Osteoblast (primary cell): ENCODE data around the gene CTCF. TPM values are rescaled to one million over a fixed set of nuclear protein-coding genes. Genes with fewer than 3 reads are reported as not detected.

Source experiments
- DNase-seq: peaks from one replicate; pipeline ENCODE4 v3.0.0; 2011; ENCODE audit warnings: low spot score, mixed read lengths; ENCODE audit not compliant: insufficient read length; ENCODE audit errors: missing footprints
- H2AFZ ChIP-seq: 2 replicates; pipeline ENCODE4 v1.6.0; 2011; ENCODE audit warnings: mild to moderate bottlenecking, low read length
- H3K27ac ChIP-seq: 2 replicates; pipeline ENCODE4 v1.5.1; 2011; ENCODE audit warnings: mild to moderate bottlenecking, low read depth, low read length, moderate library complexity
- H3K27me3 ChIP-seq: 2 replicates; pipeline ENCODE4 v1.6.0; 2012; ENCODE audit warnings: mild to moderate bottlenecking, control low read depth, inconsistent platforms, low read length, moderate library complexity; ENCODE audit not compliant: insufficient read depth
- H3K36me3 ChIP-seq: 2 replicates; pipeline ENCODE4 v1.5.1; 2011; ENCODE audit warnings: mild to moderate bottlenecking, low read length, control low read depth, moderate library complexity; ENCODE audit not compliant: insufficient read depth
- H3K4me1 ChIP-seq: 2 replicates; pipeline ENCODE4 v1.5.1; 2011; ENCODE audit warnings: mild to moderate bottlenecking, low read length, control low read depth, moderate library complexity; ENCODE audit not compliant: insufficient read depth
- H3K4me2 ChIP-seq: 2 replicates; pipeline ENCODE4 v1.6.0; 2011; ENCODE audit warnings: mild to moderate bottlenecking, low read length; ENCODE audit not compliant: insufficient read depth
- H3K4me3 ChIP-seq: fragments of 200-600 bp; sonication (generic); 3 replicates; pipeline ENCODE4 v1.5.1; 2012; ENCODE audit warnings: mild to moderate bottlenecking, low read length, inconsistent platforms; ENCODE audit not compliant: insufficient read depth
- H3K79me2 ChIP-seq: 2 replicates; pipeline ENCODE4 v1.6.0; 2012; ENCODE audit warnings: mild to moderate bottlenecking, low read length, control low read depth, inconsistent platforms; ENCODE audit not compliant: insufficient read depth
- H3K9me3 ChIP-seq: 2 replicates; pipeline ENCODE4 v1.5.1; 2011; ENCODE audit warnings: low read depth, low read length, control low read depth
- H4K20me1 ChIP-seq: 2 replicates; pipeline ENCODE4 v1.6.0; 2012; ENCODE audit warnings: mild to moderate bottlenecking, low read length, control low read depth; ENCODE audit not compliant: insufficient read depth
- total RNA-seq: library from RNA; depleted of rRNA; stranded (reverse); fragments of >200 nt; gene quantifications from 2 replicates; pipeline ENCODE4 v1.2.3, GENCODE V29; 2012
- TF ChIP-seq, protein P1 (sequence below): IDR thresholded peaks from 2 replicates; pipeline ENCODE4 v1.5.1; 2011; ENCODE audit warnings: mild to moderate bottlenecking, low read depth, low read length, moderate library complexity; ENCODE audit errors: extremely low read depth

The CTCF gene
- total RNA-seq, 1 donor = 29.3 TPM

DNA sequence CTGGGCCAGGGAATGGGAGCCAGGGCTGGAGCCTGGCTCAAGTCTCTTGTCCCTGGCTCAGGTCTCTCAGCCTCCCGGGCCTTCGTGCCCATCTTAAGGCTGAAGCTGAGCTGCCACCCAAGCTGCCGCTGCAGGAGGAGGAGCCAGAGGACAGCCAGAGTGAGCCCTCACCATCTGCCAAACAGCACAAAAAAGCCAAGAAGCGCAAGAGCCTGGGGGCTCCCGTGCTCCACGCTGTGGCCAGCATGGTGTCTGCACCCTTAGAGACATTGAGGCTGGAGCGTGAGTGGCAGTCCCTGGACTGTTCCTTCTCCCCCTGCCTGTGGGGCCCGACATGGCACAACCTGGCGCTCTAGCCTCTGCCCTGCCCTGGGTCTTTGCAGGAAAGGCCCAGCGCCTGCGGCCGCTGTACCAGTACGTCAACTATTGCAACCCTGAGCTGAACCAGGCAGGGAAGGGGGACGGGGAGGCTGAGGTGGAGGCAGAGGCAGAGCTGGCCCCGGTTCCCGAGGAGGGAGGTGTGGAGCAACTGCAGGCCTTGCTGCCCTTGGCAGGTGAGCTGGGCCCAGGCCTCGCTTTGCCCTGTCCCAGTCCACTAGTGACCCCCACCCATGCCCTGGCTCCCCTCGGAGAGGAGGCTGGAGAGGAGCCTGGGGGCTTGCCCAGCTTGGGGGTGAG is 105.6 kb downstream of the CTCF start:
- Histone ChIP-seq H3K27ac (peak overlapping the region; percentile 73), H3K4me2 (peak overlapping the region; percentile 85), H3K4me3 (peak overlapping the region; percentile 85), H3K36me3 (no peaks in the 10 kb centered on the region), H4K20me1 (peaks cover 2% of the 10 kb centered on the region), H3K79me2 (peaks cover 4% of the 10 kb centered on the region), H3K27me3 (no peaks in the 10 kb centered on the region), H2AFZ (peak overlapping the region; percentile 84), H3K4me1 (peaks cover 18% of the 10 kb centered on the region), H3K9me3 (no peaks in the 10 kb centered on the region)
- TF ChIP-seq, protein P1, sequence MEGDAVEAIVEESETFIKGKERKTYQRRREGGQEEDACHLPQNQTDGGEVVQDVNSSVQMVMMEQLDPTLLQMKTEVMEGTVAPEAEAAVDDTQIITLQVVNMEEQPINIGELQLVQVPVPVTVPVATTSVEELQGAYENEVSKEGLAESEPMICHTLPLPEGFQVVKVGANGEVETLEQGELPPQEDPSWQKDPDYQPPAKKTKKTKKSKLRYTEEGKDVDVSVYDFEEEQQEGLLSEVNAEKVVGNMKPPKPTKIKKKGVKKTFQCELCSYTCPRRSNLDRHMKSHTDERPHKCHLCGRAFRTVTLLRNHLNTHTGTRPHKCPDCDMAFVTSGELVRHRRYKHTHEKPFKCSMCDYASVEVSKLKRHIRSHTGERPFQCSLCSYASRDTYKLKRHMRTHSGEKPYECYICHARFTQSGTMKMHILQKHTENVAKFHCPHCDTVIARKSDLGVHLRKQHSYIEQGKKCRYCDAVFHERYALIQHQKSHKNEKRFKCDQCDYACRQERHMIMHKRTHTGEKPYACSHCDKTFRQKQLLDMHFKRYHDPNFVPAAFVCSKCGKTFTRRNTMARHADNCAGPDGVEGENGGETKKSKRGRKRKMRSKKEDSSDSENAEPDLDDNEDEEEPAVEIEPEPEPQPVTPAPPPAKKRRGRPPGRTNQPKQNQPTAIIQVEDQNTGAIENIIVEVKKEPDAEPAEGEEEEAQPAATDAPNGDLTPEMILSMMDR = peak; percentile 94
- DNase-seq = peak; percentile 100

DNA sequence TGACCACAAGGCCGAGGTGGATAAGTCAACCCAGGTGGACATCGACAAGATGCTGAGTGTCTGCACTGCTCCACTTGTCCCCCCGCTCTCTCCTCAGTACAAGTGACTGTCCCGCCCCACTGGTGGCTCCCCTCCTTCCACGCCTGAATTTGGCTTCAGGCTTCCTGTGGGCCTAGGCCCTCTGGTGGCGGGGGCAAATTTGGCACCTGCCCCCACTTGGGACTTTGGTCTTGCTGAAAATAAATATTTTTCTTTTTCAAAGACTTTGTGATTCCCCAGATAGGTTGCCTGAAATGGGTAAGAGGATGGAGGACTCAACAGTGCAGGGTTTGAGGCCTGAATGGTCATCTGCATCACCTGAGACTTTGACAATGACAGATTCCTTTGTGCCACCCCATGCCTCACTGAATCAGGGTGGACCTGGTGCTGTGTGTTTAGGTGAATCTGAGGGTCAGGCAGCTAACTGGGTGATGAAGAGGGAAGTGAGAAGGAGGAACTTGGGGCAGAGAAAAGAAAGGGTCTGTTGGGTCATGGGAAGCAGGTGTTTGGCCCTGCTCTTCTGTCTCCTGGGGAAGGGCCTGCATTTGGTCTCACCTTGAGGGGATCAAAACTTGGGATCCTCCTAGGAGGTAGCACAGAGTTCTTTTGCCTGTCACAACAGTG is 106.3 kb downstream of the CTCF start:
- no peaks in the 10 kb centered on the region for H3K9me3 ChIP-seq
- no peaks in the 10 kb centered on the region for H3K27me3 ChIP-seq
- peaks cover 3% of the 10 kb centered on the region for H4K20me1 ChIP-seq
- H3K4me1 ChIP-seq = peaks cover 21% of the 10 kb centered on the region
- TF ChIP-seq, protein P1 = no peak
- H3K79me2 ChIP-seq = peaks cover 4% of the 10 kb centered on the region
- H2AFZ ChIP-seq = no peak overlapping the region
- peak; percentile 69 for DNase-seq
- no peak overlapping the region for H3K27ac ChIP-seq
- H3K36me3 ChIP-seq = no peaks in the 10 kb centered on the region
- H3K4me3 ChIP-seq = no peak overlapping the region
- H3K4me2 ChIP-seq = no peak overlapping the region

DNA sequence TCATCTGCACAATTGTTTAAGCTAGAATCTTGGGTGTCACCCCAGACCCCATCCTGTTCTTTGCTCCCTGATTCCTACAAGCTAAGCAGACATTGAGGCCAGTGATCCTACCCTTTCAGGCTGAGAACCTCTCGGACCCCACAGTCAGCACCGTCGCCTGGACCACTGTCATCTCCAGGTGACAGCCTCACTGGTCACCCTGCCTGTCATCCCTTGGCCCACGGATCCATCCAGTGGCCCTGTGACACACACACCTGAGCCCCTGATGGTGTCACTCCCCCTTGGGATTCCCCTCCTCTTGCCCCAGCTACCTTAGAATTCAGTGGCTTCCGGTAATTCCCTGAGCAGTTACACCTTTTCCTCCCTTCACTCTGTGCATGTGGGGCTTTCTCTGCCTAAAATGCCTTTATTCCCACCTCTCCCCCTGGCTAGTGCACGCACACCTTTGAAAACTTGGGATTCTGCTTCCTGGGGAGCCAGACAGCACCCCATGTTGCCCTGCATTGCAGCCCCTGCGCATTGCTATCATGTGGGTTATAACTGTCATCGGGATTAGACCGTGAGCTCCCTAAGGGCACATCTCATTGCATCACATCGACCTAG is 107.3 kb downstream of the CTCF start:
- DNase-seq = no peak
- H3K9me3 ChIP-seq = no peaks in the 10 kb centered on the region
- no peak overlapping the region for H3K4me3 ChIP-seq
- no peak overlapping the region for H2AFZ ChIP-seq
- no peaks in the 10 kb centered on the region for H3K27me3 ChIP-seq
- peaks cover 4% of the 10 kb centered on the region for H3K79me2 ChIP-seq
- no peak overlapping the region for H3K27ac ChIP-seq
- H3K4me1 ChIP-seq = peaks cover 21% of the 10 kb centered on the region
- TF ChIP-seq, protein P1 = no peak
- no peaks in the 10 kb centered on the region for H3K36me3 ChIP-seq
- no peak overlapping the region for H3K4me2 ChIP-seq
- peaks cover 3% of the 10 kb centered on the region for H4K20me1 ChIP-seq

DNA sequence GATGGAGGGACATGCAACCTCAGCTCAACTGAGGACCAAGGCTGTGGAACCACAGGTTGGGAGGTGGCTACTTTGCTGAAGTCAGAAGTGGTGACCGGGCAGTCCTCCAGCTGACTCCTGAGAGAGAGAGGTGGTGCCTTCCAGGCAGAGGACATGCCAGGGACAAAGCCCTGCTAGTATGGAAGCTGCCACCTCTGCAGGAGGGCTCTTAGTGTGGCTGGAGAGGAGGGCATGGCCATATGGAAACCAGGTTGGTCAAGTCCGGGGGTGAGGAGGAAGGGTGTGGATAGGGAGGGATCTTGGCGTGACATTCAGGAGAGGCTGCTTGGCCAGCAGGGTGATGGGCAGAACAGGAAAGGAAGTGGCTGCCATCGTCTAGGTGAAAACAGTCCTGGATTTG is 110.0 kb downstream of the CTCF start:
- Histone ChIP-seq H2AFZ (no peak overlapping the region), H3K4me1 (peaks cover 10% of the 10 kb centered on the region), H4K20me1 (peaks cover 3% of the 10 kb centered on the region), H3K36me3 (no peaks in the 10 kb centered on the region), H3K9me3 (no peaks in the 10 kb centered on the region), H3K4me3 (no peak overlapping the region), H3K79me2 (no peaks in the 10 kb centered on the region), H3K27ac (no peak overlapping the region), H3K4me2 (no peak overlapping the region), H3K27me3 (no peaks in the 10 kb centered on the region)
- no peak for DNase-seq
- TF ChIP-seq, protein P1 = no peak
